ENCODE results near the gene MTX2.
"Not testable (repeated sequence)": the region's sequence is repeated elsewhere in the genome, so short reads cannot be mapped to it uniquely, and the experiment has no call there.

The MTX2 gene

GRCh38 chr2:176368349-176368748 is 99.1 kb downstream of the MTX2 start:
- H3K4me3 ChIP-seq (ENCODE audit: low read depth, low read length): no peak overlapping the region
- TF ChIP-seq CTCF (conservative IDR thresholded peaks at IDR 0.05; ENCODE audit: low read depth, low read length): no peak
- no peak for DNase-seq (ENCODE audit: low read depth)

- no peak for DNase-seq (ENCODE audit: low read depth)
- H3K4me3 ChIP-seq (ENCODE audit: low read depth, low read length): no peak overlapping the region
- TF ChIP-seq CTCF (conservative IDR thresholded peaks at IDR 0.05; ENCODE audit: low read depth, low read length): no peak
Observed at GRCh38 chr2:176370467-176371171, 101.4 kb downstream of the MTX2 start.

GRCh38 chr2:176373155-176373554 is 103.9 kb downstream of the MTX2 start:
- not testable (repeated sequence) for H3K4me3 ChIP-seq (ENCODE audit: low read depth, low read length); DNase-seq (ENCODE audit: low read depth)

- no peak for TF ChIP-seq CTCF (conservative IDR thresholded peaks at IDR 0.05; ENCODE audit: low read depth, low read length)
- no peak for DNase-seq (ENCODE audit: low read depth)
- no peak overlapping the region for H3K4me3 ChIP-seq (ENCODE audit: low read depth, low read length)
Observed at GRCh38 chr2:176378323-176378722, 109.1 kb downstream of the MTX2 start.

GRCh38 chr2:176380341-176380740 is 111.1 kb downstream of the MTX2 start:
- no peak for DNase-seq (ENCODE audit: low read depth)
- no peak overlapping the region for H3K4me3 ChIP-seq (ENCODE audit: low read depth, low read length)
- no peak for TF ChIP-seq CTCF (conservative IDR thresholded peaks at IDR 0.05; ENCODE audit: low read depth, low read length)

- DNase-seq (ENCODE audit: low read depth): no peak
- TF ChIP-seq CTCF (conservative IDR thresholded peaks at IDR 0.05; ENCODE audit: low read depth, low read length): no peak
- no peak overlapping the region for H3K4me3 ChIP-seq (ENCODE audit: low read depth, low read length)
Observed at GRCh38 chr2:176383100-176383499, 113.9 kb downstream of the MTX2 start.

- no peak for TF ChIP-seq CTCF (conservative IDR thresholded peaks at IDR 0.05; ENCODE audit: low read depth, low read length)
- H3K4me3 ChIP-seq (ENCODE audit: low read depth, low read length): no peak overlapping the region
- no peak for DNase-seq (ENCODE audit: low read depth)
Observed at GRCh38 chr2:176383836-176384442, 114.7 kb downstream of the MTX2 start.

Measured in choroid plexus epithelial cell (primary cell).